Ishikawa (cell line): ENCODE measurements around the gene RARS2.

ENCODE experiments used
- CEBPB ChIP-seq: IDR thresholded peaks from 2 replicates; pipeline ENCODE4 v1.6.1; 2012
- CREB1 ChIP-seq: IDR thresholded peaks from 2 replicates; pipeline ENCODE4 v1.6.1; 2012; ENCODE audit warnings: low read depth
- EGR1 ChIP-seq: IDR thresholded peaks from 2 replicates; pipeline ENCODE4 v1.6.1; 2012
- EP300 ChIP-seq: IDR thresholded peaks from 2 replicates; pipeline ENCODE4 v1.6.1; 2012; ENCODE audit warnings: borderline replicate concordance
- FOXM1 ChIP-seq: IDR thresholded peaks from 2 replicates; pipeline ENCODE4 v1.6.1; 2012; ENCODE audit warnings: low read depth, borderline replicate concordance
- NFIC ChIP-seq: IDR thresholded peaks from 2 replicates; pipeline ENCODE4 v1.6.1; 2012
- RAD21 ChIP-seq: IDR thresholded peaks from 2 replicates; pipeline ENCODE4 v1.6.1; 2012; ENCODE audit warnings: low read depth
- REST ChIP-seq: IDR thresholded peaks from 2 replicates; pipeline ENCODE4 v1.6.1; 2012; ENCODE audit warnings: low read depth, mild to moderate bottlenecking
- TAF1 ChIP-seq: IDR thresholded peaks from 2 replicates; pipeline ENCODE4 v1.6.1; 2012; ENCODE audit warnings: low read depth, mild to moderate bottlenecking
- TCF12 ChIP-seq: IDR thresholded peaks from 2 replicates; pipeline ENCODE4 v1.6.1; 2012; ENCODE audit warnings: low read depth
- TEAD4 ChIP-seq: IDR thresholded peaks from 2 replicates; pipeline ENCODE4 v1.6.1; 2012
- USF1 ChIP-seq: IDR thresholded peaks from 2 replicates; pipeline ENCODE4 v1.6.1; 2012
- YY1 ChIP-seq: IDR thresholded peaks from 2 replicates; pipeline ENCODE4 v1.6.1; 2012; ENCODE audit warnings: low read depth
- ZBTB7A ChIP-seq: IDR thresholded peaks from 2 replicates; pipeline ENCODE4 v1.6.1; 2012; ENCODE audit warnings: low read depth
- TF ChIP-seq, protein P1 (sequence below): IDR thresholded peaks from 2 replicates; pipeline ENCODE4 v1.6.1; 2012

Gene RARS2

DNA sequence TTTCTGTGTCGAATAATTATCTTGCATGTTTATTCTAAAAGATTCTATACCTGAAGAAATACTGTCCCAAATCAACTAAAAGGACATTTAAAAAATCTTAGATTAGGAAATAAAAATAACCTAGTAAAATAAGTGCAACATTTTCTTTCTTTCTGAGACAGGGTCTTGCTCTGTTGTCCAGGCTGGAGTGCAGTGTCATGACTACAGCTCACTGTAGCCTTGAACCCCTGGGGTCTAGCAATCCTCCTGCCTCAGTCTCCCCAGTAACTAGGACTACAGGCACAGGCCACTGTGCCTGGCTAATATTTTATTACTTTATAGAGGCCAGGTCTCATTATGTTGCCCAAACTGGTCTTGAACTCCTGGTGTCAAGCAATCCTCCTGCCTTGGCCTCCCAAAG, 48.7 kb downstream of the RARS2 start:
- TF ChIP-seq TAF1 (no peak), YY1 (no peak), EP300 (no peak), USF1 (no peak), CREB1 (no peak), EGR1 (no peak), ZBTB7A (no peak), TCF12 (no peak), RAD21 (no peak), FOXM1 (no peak)

DNA sequence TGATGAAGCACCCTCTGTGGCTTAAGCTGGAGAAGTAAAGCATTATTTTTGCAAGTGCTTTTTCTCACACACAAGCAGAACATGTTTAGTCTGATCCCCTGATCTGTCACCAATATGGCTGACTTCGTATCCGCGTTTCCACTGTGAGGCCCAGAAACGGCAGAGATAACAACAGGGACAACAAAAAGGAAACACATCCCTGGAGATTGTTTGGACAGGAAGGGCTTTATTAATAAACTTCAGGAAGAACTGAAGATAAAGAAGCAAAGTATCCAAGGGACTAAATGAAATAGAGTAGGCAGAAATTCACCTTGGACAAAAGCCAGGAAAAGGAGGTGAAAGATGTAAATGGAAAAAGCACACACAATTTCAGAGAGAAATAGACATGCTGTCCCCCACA, 49.2 kb downstream of the RARS2 start:
- TF ChIP-seq EP300 (no peak), YY1 (no peak), TCF12 (no peak), TEAD4 (no peak), EGR1 (no peak), FOXM1 (no peak), NFIC (no peak), TAF1 (no peak), CEBPB (no peak), REST (no peak), CREB1 (no peak), ZBTB7A (no peak), USF1 (no peak), RAD21 (no peak)
- TF ChIP-seq, protein P1, sequence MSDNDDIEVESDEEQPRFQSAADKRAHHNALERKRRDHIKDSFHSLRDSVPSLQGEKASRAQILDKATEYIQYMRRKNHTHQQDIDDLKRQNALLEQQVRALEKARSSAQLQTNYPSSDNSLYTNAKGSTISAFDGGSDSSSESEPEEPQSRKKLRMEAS: no peak

- TF ChIP-seq CEBPB (no peak), YY1 (no peak), USF1 (no peak)
Observed at GRCh38 chr6:87539554-87539953, 50.2 kb downstream of the RARS2 start.

GRCh38 chr6:87538510-87539260, 51.1 kb downstream of the RARS2 start:
- no peak for TF ChIP-seq EP300
- TF ChIP-seq REST: no peak
- no peak for TF ChIP-seq CEBPB
- no peak for TF ChIP-seq ZBTB7A
- TF ChIP-seq, protein P1: no peak
- TF ChIP-seq TEAD4: no peak

DNA sequence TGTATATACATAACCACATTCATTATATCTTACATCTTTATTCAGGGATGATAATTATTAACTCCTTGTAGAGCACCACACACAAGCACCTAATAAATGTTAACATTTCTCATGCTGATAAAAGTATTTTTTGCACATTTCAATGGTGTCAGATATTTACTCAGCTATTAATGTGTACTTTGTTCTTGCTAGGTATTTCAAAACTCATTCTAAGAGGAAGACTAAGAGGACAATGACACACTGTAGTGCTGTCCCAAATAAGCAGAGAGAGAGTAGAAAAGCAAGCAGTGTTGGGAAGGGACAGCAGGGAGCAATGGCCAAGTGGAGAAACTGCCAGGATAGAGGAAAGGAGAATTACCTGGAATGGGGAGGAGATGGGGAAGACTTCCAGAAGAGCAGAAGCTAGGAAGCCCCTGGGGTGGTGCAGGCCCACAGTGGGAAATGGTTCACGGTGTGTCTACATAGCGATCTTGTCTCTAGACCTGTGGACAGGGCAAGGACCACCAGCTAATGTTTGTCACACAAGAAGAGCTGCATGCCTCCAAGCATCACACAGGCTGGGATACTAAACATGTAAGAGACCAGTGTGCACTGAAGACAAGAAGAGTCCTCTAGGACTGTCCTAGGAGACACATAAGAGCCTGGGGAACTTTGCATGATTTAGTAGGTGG, 55.3 kb downstream of the RARS2 start:
- no peak for TF ChIP-seq TEAD4
- TF ChIP-seq, protein P1: no peak
- no peak for TF ChIP-seq EP300
- no peak for TF ChIP-seq REST
